SH-SY5Y (cell line): ENCODE measurements around the gene IER3.

Experiments used
- GATA2 ChIP-seq: IDR thresholded peaks from 2 replicates; pipeline ENCODE4 v1.6.1; 2011; ENCODE audit warnings: mild to moderate bottlenecking, low read depth, low read length
- GATA3 ChIP-seq: IDR thresholded peaks from 2 replicates; pipeline ENCODE4 v1.6.1; 2011; ENCODE audit warnings: low read depth, mild to moderate bottlenecking, low read length, moderate library complexity

DNA sequence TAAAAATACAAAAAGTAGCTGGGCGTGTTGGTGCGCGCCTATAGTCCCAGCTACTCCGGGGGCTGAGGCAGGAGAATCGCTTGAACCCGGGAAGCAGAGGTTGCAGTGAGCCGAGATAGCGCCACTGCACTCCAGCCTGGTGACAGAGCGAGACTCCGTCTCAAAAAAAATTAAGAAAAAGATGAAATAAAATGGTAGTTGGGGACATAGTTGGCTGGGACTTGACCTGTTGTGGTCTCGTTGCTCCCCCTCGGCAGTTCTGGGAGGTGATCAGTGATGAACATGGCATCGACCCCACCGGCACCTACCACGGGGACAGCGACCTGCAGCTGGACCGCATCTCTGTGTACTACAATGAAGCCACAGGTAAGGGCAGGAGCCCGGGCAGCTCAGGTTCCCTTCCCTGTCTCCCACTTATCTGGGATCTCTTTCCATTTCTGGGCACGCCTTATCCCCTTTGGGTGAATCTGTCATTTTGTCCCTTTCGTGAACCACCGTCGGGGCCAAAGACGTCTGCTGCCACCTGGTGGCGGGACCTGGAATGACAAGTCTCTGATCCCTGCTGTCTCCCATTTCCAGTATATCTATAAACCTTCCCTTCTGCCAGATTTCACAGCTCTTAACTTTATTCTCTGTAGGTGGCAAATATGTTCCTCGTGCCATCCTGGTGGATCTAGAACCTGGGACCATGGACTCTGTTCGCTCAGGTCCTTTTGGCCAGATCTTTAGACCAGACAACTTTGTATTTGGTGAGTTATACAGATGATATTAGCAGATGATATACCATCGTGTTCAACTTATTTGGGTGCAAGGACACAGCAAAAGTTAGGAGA is 21.9 kb downstream of the IER3 start:
- no peak for TF ChIP-seq GATA3
- TF ChIP-seq GATA2: peak; percentile 80
